GM19452 (cell line): ENCODE measurements around the gene FUT8.
"Not testable (repeated sequence)": the region's sequence is repeated elsewhere in the genome, so short reads cannot be mapped to it uniquely, and the experiment has no call there.

ENCODE experiments used
- ATAC-seq: cut with Tn5 transposase; IDR thresholded peaks from one replicate; pipeline ENCODE4 v1.9.1; 2021; ENCODE audit not compliant: unreplicated experiment

Gene FUT8

DNA sequence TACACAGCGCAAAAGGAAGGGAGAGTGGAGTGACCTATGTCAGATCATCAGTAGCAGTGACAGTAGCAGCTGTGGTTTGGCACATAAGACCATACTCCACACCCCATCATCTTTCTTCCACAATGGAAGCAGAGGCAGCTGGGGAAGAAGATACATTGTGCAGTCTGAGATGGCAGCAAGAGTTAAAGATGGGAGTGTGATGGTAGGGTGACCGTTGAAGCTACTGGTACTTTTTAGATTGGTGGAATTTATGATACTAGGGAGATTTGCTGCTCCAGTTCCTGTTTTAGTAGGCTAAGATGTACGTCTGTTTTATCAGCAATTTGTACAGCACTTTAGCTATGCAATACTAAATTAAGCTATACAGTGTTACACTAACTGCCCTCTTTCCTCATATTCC is 291.0 kb downstream of the FUT8 start:
- no peak for ATAC-seq

DNA sequence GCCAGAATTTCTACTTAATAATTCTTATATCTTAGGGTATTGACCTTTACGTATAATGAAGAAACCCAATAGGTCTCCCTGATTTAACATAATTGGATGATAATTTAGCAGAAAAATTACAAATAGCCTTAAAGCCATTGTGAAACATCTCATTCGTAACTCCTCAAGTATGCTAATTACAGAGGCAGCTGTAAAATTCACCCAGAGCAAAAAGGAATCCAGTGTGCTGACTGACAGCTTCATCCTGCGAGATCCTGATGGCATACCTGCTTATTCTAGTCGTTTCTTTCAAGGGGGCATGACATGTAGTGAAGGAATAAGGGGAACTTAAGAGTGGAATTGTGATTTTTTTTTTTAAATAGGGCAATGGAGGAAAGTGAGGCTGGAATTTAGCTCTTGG is 291.5 kb downstream of the FUT8 start:
- ATAC-seq = no peak

DNA sequence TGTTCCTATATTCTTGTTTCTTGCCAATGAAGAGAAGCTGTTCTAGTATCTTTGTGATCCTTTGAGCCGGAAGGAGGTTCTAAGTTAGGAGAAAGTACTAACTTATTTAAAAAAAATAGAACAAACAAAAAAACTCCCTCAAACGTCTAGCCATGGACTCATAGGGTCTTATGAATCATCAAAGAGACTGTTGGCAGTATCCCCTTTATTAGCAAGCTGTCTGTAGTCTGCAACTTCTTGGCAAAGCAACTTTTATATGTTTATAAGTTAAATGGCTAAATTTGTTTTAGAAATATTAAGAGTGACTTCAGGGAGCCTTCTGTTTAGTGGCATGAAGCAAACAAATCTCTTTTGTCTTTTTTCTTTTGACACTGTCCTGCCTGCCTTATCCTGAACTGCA is 291.9 kb downstream of the FUT8 start:
- no peak for ATAC-seq

DNA sequence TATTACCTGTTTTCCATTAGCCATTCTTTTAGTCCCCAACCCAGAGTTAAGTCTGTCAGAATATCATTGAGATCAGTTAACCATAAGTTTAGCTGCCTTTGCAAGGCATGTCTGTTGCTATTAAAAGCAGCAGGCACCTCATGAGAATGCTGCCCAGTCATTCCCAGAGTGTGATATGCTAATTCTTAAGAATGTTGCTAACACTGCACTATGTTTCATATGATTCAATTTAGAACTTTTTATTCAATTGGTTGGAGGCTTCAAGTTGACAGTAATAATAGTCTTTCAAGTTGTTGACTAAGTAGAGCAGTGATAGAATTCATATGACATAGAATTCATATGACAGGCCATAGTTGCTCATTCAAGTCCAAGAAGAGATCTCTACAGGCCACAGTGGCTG is 292.3 kb downstream of the FUT8 start:
- no peak for ATAC-seq

DNA sequence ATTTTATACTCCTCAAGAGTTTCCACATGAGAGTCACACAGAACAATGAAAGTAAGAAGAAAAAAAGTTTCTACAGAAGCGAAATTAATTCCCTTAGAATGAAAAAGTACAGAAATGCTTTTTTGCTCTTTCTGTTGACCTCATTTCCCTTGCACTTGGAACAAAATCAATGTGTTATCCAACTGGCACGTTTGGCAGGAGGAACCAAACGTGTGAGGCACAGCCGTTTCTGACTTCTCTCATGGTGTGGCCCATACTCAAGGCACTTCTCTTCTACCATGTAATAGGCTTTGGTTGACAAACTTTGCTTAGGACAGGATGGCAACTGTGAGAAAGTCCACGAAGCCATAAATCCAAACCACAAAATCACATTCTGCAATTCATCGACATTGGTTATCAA is 297.0 kb downstream of the FUT8 start:
- ATAC-seq = no peak

DNA sequence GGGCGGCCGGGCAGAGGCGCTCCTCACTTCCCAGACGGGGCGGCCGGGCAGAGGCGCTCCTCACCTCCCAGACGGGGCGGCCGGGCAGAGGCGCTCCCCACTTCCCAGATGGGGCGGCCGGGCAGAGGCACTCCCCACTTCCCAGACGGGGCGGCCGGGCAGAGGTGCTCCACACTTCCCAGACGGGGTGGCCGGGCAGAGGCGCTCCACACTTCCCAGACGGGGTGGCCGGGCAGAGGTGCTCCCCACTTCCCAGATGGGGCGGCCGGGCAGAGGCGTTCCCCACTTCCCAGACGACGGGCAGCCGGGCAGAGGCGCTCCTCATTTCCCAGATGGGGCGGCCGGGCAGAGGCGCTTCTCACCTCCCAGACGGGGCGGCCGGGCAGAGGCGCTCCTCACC is 304.3 kb downstream of the FUT8 start:
- ATAC-seq = not testable (repeated sequence)

DNA sequence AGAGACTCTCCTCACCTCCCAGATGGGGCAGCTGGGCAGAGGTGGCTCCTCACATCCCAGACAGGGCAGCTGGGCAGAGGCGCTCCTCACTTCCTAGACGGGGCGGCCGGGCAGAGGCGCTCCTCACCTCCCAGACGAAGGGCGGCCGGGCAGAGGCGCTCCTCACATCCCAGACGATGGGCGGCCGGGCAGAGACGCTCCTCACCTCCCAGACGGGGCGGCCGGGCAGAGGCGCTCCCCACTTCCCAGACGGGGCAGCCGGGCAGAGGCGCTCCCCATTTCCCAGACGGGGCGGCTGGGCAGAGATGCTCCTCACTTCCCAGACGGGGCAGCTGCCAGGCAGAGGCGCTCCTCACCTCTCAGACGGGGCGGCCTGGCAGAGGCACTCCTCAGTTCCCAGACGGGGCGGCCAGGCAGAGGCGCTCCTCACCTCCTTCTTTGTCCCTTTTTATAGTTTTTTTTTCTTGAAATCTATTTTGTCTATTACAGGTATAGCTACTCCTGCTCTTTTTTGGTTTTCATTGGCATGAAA is 304.9 kb downstream of the FUT8 start:
- not testable (repeated sequence) for ATAC-seq

DNA sequence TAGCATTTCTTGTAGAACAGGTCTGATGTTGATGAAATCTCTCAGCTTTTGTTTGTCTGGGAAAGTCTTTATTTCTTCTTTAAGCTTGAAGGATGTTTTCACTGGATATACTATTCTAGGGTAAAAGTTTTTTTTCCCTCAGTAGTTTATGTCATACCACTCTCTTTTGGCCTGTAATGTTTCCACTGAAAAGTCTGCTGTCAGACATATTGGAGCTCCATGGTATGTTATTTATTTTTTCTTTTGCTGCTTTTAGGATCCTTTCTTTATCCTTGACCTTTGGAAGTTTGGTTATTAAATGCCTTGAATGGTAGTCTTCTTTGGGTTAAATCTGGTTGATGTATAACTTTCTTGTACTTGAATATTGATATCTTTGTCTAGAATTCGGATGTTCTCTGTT is 306.1 kb downstream of the FUT8 start:
- ATAC-seq = no peak

DNA sequence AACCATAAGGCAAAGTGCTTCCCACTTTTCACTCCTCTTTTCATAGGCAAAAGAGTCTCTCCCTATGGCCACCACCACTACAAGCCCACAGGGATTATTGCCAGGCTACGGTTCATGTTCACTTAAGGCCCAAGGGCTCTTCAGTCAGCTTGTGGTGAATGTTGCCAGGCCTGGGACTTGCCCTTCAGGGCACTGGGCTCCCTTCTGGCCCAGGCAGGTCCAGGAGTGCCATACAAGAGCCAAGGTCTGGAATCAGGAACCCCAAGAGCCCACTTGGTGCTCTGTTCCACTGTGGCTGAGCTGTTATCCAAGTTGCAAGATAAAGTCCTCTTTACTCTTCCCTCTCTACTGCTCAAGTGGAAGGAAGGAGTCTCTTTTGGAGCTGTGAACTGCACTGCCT is 307.6 kb downstream of the FUT8 start:
- no peak for ATAC-seq

DNA sequence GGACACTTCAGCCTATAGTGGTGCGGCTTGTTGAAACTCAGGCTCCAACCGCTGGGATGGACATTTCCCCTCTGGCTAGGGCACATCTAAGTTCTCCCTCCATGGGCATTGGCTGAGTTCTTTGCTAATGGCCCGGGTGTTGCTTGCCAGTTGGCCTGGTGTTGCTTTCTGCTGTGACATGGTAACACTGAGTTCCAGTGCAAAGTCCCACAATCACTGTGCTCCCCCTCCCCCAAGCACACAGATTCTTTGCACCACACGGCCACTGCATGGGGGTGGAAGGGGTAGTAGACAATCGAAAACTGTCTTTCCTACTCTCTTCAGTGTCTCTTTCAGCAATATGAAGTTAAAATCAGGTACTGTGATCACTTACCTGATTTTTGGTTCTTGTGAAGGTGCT is 308.2 kb downstream of the FUT8 start:
- ATAC-seq = no peak

DNA sequence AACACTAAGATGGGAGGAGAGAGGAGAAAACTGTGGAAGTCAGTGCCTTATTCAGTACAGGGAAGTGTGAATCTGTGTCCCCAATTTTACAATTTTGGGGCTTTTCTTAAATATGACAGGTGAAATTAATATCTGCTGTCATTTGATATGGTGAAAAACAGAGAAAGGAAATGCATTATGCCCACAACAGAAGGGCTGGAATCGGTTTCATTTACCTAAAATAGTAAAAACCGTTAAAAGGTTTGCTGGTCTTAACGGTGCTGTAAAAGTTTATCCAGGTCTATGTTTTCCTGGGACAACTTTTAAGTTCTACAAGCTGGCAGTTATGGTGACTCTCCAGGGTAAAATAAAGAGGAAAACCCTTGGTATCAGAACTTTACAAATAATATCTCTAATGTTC is 310.8 kb downstream of the FUT8 start:
- no peak for ATAC-seq

DNA sequence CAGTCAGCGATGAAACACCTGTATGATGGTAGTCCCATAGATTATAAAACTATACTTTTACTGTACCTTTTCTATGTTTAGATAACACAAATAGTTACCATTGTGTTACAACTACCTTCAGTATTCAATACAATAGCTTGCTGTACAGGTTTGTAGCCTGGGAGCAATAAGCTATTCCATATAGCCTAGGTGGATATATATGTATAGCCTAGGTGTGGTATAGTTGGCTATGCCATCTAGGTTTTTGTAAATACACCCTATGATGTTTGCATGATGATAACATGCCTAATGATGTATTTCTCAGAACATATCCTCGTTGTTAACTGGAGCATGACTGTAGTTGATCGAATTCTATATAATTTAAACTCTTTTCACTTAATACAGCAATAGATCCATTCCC is 316.1 kb downstream of the FUT8 start:
- ATAC-seq = no peak

DNA sequence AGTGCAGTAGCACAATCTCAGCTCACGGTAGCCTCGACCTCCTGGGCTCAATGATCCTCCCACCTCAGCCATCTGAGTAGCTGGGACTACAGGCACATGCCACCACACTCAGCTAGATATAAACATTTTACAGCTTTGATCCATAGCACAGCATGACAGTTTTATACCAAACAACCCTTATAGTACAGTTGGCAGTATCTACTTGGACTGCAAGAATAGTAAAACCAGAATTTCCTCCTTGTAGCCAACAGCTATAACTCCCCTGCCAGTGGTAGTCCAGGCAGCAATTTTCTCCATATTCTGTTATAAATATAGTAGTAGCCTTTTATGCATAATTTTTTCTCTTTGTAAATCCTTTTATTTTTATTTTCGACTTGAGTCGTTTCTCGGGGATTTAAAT is 317.0 kb downstream of the FUT8 start:
- ATAC-seq = no peak

DNA sequence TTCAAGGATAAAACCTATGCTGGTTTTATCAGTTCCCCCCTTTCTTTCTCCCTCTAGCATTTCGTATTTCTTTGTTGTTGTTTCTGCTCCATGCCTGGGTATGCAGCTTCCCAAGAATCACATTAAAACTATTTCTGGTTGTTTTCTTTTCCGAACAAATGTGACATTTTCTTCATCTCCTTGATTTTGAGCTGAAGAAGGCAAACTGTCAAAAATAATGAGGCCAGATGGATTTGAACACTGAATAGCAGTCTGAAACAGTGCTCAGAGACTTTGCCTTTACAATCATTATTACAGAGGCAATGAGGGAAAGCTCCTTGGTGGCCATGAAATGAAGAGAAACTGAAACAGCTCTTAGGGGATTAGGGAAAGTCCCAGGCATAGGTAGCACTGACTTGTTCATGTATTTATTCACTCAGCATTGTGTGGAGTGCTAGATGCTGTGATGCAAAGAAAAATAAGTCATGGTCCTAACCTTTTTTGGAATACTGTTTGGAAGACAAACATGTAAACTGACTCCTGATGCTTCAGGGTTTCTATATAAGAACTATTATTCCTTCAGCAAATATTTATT is 319.5 kb downstream of the FUT8 start:
- peak; percentile 98 for ATAC-seq

DNA sequence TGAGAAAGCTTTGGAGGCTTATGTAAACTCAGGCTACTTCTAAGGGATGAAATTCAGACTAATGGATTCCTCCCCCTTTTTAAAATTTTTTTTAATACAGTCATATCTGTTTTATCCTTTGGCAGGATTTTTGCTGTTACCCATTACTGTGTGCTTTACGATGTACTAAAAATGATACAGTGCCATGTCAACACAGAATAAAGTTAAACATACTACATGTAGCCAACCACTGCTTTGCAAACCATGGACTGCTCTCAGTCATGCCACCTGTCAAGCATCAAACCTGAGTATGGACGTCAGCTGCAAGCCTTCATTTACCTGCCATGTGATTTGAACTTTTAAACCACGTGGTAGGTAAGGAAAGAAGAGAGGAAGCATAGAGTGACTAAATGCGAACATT is 325.8 kb downstream of the FUT8 start:
- no peak for ATAC-seq

DNA sequence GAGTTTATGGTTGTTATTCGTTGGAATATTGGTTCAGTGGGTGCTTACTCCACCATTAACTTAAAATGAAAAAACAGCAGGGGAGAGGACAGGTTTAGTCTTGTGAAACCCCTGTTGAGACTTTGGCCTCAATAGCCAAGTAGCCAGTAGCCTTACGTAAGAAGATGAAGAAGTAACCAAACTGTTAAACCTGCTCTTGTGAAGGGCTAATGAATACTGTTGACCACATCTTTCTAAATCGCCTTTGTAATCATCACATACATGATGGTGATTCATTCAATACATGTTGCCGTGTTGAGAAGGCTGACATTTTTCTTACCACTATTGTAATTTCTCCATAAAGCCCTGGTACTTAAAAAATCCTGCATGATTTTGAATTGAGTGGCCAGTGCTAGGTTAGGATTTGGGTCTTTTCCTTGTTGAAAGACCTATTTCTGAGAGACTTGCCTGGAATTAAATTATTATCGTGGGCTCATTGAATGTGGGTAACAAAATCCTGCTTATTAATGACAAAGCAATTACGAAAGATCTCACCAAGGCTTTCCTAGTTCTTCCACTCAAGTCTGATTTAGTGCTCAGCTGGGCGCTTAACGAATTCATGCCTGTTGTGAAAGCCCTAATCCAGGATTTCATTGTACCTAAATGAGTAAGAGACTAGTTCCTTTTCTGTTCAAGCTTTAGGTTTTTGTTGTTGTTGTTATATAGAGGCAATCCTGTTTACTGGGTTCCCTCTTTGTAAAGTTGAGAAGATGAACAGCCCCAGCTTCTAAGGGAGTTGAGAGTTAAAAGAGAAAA is 333.1 kb downstream of the FUT8 start:
- ATAC-seq = no peak

DNA sequence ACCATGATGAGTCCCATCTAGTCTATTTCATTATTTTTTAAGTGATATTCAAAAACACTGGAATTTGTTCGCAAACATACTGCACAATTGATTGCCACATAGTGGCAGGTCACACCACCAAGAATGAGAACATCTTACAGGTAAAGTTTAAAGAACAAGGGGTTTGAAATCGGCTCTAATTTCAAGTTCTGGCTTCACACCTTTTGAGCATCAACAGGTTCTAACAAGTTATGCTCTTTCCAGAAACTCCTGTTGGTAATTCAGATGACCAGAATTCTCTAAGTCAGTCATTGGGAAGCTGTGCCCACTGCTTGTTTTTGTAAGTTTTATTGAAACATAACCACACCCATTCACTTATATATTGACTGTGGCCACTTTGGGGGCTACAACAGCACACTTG is 336.3 kb downstream of the FUT8 start:
- no peak for ATAC-seq

DNA sequence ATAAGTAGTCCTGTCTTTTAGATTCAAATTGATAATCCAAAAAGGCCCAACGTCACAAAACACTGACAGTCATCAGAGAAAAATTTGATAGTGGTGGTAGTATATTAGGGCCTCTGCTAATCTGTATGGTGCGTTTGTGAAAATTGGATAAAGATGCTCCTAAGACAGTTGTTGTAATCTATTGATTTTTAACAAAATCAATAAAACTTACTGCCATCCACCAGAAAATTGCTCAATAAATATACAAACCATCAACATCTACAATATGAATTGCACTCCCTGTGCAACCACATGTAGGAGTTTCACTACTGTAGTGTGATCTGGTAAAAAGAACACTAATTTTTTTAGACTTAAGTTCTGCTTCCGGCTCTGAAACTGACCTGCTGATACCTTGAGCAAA is 336.8 kb downstream of the FUT8 start:
- ATAC-seq = no peak

DNA sequence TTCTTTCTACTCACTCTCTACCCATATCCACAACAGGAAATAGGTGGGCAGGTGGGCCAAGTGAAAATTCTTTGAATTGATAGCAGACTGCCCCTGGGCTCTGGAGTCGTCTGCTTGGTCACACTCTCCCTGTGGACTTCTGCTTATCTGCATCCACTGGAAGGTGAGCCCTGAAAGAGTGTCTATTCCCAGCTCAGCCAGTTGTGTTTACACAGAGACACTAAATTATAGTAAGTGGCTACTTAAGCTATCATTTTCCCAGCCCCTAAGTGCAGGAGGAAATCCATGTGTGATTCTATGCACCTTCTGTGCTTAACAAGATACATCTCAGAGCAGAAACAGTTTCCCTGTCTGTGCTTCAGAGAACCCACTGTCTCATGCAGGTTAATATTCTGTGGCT is 338.4 kb downstream of the FUT8 start:
- ATAC-seq = no peak

DNA sequence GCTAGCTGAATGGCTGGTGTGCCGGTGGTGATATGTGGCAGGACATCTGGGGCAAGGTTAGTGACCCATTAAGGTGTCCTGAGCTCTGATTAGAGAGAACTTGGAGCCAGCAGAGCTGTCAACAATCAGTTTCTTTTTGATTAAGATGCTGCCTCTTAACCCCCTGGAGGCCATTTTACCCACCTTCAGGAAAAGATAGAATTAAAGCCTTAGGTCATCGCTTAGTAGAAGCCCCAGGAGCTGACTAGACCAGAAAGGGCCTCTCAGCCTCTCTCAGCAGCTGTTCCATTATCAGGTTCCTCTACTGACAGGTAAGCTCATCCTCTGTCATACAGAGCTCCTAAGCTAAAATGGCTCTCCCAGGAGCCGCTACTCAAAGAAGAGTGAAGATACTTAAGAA is 339.0 kb downstream of the FUT8 start:
- ATAC-seq = no peak

DNA sequence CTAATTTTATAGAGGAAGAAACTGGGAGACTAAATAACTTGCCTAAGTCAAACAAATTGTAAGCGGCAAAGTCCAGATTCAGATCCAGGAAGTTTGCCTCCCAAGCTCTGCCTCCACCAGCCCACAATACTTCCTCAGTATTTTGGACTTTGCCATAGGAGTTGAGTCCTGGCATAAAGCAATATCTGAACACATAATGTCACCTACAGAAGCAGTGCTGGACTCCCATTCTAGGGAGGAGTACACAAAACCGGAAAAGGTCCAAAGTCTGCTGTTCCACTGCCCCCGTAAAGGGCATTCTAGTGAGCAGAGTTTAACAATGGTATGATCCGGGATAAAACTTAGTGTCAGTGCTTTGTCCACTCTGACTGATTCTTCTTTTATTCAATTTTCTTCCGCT is 340.5 kb downstream of the FUT8 start:
- ATAC-seq = no peak

DNA sequence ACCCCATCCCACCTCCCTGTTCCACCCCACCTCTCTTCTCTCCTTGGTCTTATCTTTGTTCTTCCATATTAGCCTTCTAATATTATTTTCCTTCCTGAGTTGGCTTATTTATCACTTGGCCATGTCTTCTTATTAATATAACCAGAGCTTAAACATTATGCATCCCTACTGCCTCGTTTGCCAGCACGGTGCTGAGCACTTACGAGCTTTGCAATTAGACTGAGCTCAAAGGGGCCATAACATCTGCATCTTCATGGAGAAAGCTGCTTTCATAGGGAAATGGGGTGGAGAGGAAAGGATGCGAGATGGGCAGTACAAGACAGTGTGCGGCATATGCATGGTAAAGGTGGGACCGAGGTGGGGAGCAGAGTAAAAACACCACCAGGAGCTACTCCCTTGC is 342.8 kb downstream of the FUT8 start:
- ATAC-seq = no peak

DNA sequence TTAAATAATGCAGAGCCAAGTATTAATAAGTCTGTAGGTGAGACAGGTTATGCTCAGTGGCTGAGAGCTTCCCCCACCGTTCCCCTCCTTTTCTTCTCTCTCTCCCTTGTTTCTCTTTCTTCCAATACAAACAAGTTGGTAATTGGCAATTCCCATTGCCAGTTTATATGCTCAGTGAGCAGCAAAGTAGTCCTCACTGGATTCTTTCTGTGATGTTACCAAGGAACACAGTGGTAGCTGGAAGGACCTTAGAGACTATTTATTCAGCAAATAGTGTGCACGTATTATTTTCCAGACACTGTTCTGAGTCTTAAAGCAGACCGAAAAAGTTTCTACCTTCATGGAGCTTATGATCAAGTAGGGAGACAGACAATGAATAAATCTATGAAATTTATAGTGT is 344.4 kb downstream of the FUT8 start:
- no peak for ATAC-seq
